Osteocyte (in vitro differentiated cells): ENCODE data around the gene CFAP46. TPM values are rescaled to one million over a fixed set of nuclear protein-coding genes. Genes with fewer than 3 reads are reported as not detected.

ENCODE experiments used
- DNase-seq: peaks from one replicate; pipeline ENCODE4 v3.0.0; 2021; ENCODE audit warnings: mixed read lengths; ENCODE audit not compliant: unreplicated experiment; ENCODE audit errors: extremely low spot score
- H3K27ac Mint-ChIP-seq: one replicate; pipeline ENCODE4 v1.8.0; 2021; ENCODE audit warnings: mild to moderate bottlenecking, mixed read lengths; ENCODE audit not compliant: unreplicated experiment
- H3K27me3 Mint-ChIP-seq: one replicate; pipeline ENCODE4 v1.8.0; 2021; ENCODE audit warnings: mixed read lengths; ENCODE audit not compliant: unreplicated experiment
- H3K36me3 Mint-ChIP-seq: one replicate; pipeline ENCODE4 v1.8.0; 2021; ENCODE audit warnings: mixed read lengths; ENCODE audit not compliant: unreplicated experiment
- H3K4me1 Mint-ChIP-seq: one replicate; pipeline ENCODE4 v1.8.0; 2021; ENCODE audit warnings: mixed read lengths; ENCODE audit not compliant: unreplicated experiment
- H3K4me3 Mint-ChIP-seq: one replicate; pipeline ENCODE4 v1.8.0; 2021; ENCODE audit warnings: mild to moderate bottlenecking, moderate library complexity, mixed read lengths; ENCODE audit not compliant: unreplicated experiment
- H3K9me3 Mint-ChIP-seq: one replicate; pipeline ENCODE4 v1.8.0; 2021; ENCODE audit warnings: mixed read lengths; ENCODE audit not compliant: unreplicated experiment
- total RNA-seq: library from RNA; stranded (reverse); gene quantifications from 2 replicates; pipeline ENCODE4 v1.2.1, GENCODE V29; 2021
- TF ChIP-seq, protein P1 (sequence below): fragments of 200-600 bp; sonication (generic); IDR thresholded peaks from 2 replicates; pipeline ENCODE4 v1.5.0; 2021; ENCODE audit warnings: antibody characterized with exemption, mild to moderate bottlenecking, moderate library complexity

CFAP46 gene
- total RNA-seq, 1 donor from 2014 or later, result 0.56 TPM

DNA sequence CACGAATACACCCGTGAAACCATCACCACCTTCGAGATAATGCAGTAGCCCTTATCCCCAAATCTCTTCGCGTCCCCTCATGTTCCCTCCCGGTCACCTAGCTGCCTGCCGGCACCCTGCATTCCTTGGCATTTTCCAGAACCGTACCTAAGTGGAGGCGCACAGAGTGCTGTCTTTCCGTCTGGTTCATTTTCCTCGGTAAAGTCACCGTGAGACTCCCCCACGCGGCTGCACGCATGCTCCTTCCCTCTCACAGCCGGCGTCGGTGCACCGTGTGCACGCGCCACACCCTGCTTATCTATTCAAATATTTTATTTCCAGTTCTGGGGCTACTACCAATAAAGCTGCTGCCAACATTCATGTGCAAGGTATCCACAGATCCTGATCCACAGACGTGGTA is 90.9 kb downstream of the CFAP46 start:
- TF ChIP-seq, protein P1, sequence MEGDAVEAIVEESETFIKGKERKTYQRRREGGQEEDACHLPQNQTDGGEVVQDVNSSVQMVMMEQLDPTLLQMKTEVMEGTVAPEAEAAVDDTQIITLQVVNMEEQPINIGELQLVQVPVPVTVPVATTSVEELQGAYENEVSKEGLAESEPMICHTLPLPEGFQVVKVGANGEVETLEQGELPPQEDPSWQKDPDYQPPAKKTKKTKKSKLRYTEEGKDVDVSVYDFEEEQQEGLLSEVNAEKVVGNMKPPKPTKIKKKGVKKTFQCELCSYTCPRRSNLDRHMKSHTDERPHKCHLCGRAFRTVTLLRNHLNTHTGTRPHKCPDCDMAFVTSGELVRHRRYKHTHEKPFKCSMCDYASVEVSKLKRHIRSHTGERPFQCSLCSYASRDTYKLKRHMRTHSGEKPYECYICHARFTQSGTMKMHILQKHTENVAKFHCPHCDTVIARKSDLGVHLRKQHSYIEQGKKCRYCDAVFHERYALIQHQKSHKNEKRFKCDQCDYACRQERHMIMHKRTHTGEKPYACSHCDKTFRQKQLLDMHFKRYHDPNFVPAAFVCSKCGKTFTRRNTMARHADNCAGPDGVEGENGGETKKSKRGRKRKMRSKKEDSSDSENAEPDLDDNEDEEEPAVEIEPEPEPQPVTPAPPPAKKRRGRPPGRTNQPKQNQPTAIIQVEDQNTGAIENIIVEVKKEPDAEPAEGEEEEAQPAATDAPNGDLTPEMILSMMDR, result no peak
- H3K36me3 Mint-ChIP-seq, result no peaks in the 10 kb centered on the region
- no peak overlapping the region for H3K4me3 Mint-ChIP-seq
- H3K27me3 Mint-ChIP-seq, result peaks cover 29% of the 10 kb centered on the region
- H3K27ac Mint-ChIP-seq, result no peak overlapping the region
- H3K9me3 Mint-ChIP-seq, result peaks cover 5% of the 10 kb centered on the region
- H3K4me1 Mint-ChIP-seq, result no peaks in the 10 kb centered on the region
- DNase-seq, result peak; percentile 59

DNA sequence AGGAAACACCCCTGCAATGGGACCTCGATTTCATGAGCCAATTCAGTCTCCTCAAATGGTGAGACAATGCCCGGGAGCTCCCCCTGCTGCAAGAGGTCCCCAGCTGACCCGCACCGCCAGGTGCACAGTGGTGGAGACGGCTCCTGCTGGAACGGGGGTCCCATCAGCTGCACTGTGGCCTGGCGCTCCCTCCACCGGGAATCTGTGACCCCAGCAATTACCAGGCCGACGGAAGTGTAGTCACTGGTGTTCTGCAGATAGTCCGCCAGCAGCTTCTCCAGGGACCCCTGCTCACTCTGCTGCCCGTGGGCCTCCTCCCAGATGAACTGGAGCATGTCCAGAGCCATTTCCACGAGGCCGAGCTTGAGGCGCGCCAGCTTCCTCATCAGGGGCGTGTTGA is 91.5 kb downstream of the CFAP46 start:
- H3K4me3 Mint-ChIP-seq, result no peak overlapping the region
- H3K9me3 Mint-ChIP-seq, result peaks cover 5% of the 10 kb centered on the region
- H3K27ac Mint-ChIP-seq, result no peak overlapping the region
- DNase-seq, result peak; percentile 84
- peaks cover 23% of the 10 kb centered on the region for H3K27me3 Mint-ChIP-seq
- no peaks in the 10 kb centered on the region for H3K4me1 Mint-ChIP-seq
- TF ChIP-seq, protein P1, result no peak
- no peaks in the 10 kb centered on the region for H3K36me3 Mint-ChIP-seq

DNA sequence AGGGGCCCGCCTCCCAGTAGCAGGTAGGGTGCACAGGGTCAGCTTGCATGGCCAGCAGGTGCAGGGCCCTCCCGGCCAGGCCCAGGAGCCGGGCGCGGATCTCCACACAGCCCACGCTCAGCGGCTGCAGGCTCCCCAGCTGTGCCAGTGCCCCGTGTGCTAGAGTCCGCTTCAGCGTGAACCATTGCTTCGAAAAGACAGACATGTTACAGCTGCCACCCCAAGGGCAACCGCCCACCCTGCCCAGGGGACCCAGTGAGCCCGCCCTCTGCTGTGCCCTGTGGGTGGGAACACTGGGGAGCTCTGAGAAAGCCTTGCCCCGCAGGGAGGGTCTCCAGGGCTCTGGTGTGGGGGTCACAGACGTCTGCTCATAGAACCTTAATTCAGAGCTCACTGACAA is 92.1 kb downstream of the CFAP46 start:
- H3K36me3 Mint-ChIP-seq, result no peaks in the 10 kb centered on the region
- TF ChIP-seq, protein P1, result no peak
- H3K4me1 Mint-ChIP-seq, result no peaks in the 10 kb centered on the region
- peak; percentile 78 for DNase-seq
- H3K9me3 Mint-ChIP-seq, result peaks cover 5% of the 10 kb centered on the region
- no peak overlapping the region for H3K27ac Mint-ChIP-seq
- no peak overlapping the region for H3K4me3 Mint-ChIP-seq
- peaks cover 18% of the 10 kb centered on the region for H3K27me3 Mint-ChIP-seq

DNA sequence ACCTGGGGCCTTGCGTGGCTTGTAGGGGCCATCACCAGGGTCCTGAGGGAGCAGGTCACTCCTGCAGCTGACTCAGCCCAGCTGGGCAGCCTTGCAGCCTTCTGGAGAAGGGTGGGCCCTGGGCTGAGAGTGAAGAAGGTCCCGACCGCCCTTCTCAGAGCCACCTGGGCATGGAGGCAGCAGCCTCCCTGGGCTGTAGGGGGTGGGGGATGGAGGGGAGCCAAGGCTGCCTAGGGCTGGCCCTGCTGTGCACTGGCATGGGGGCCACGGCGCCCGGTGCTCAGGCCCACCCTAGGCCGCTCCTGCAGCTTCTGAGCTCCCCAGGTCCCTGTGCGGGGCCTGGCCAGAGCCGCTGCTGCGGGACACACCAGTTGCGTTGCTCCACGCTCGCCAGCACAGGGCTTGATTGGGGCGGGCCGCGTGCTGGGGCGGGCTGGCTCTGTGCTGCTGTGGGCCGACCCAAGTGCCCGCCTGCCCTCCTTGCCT is 92.8 kb downstream of the CFAP46 start:
- Mint-ChIP-seq H3K4me1 (no peaks in the 10 kb centered on the region), H3K9me3 (peaks cover 5% of the 10 kb centered on the region), H3K4me3 (no peak overlapping the region), H3K27ac (no peak overlapping the region), H3K36me3 (no peaks in the 10 kb centered on the region), H3K27me3 (peaks cover 17% of the 10 kb centered on the region)
- TF ChIP-seq, protein P1, result no peak
- peak; percentile 81 for DNase-seq

DNA sequence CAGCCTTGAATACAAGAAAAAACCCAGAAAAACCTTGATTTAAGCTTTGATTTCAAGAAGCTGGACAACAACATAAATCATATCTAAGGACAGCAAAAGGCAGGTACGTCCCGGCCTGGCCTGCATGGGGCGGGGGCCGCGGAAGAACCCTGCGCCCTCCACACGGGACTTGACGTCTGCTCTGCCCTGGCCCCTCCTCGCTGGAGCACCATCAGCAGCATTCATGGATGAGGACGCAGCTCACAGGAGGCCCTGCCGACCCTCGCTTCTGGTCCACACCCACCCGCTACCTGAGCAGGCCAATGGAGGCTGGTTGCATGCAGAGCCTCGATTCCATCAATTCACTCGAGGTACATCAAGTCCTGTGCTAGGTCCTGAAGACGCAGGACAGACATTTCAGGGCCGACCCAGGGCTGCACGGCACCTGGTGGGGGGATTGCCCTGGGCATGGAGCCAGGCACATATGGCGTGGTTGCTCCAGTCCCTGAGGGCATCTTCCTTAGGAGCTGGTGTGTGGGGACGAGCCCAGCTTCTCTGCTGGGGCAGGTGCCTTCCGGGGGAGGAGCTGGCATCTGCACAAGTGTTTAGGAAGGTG is 93.3 kb downstream of the CFAP46 start:
- Mint-ChIP-seq H3K27me3 (peaks cover 16% of the 10 kb centered on the region), H3K36me3 (no peaks in the 10 kb centered on the region), H3K27ac (no peak overlapping the region), H3K4me3 (no peak overlapping the region), H3K4me1 (no peaks in the 10 kb centered on the region), H3K9me3 (peaks cover 5% of the 10 kb centered on the region)
- TF ChIP-seq, protein P1, result no peak
- peak; percentile 76 for DNase-seq
